Panc1 (cell line): Measurements from ENCODE around the gene NTRK3.
"Not testable (repeated sequence)": the region's sequence is repeated elsewhere in the genome, so short reads cannot be mapped to it uniquely, and the experiment has no call there.

Experiments
- CTCF ChIP-seq: fragments of 450-650 bp; IDR thresholded peaks from 2 replicates; pipeline ENCODE4 v1.5.1; 2017; ENCODE audit warnings: mild to moderate bottlenecking
- POLR2AphosphoS5 ChIP-seq: IDR thresholded peaks from 2 replicates; pipeline ENCODE4 v1.6.1; 2012; ENCODE audit warnings: mild to moderate bottlenecking, low read depth, low read length, moderate library complexity
- REST ChIP-seq, 2 experiments: IDR thresholded peaks; 2 replicates each; pipeline ENCODE4 v1.6.1; 2011 to 2012; ENCODE audit warnings: low read depth in 2 of 2, control low read depth in 1 of 2, low read length in 1 of 2, mild to moderate bottlenecking in 1 of 2, moderate library complexity in 1 of 2; ENCODE audit not compliant: insufficient read depth in 1 of 2

- TF ChIP-seq CTCF; POLR2AphosphoS5; REST (IDR thresholded peaks at IDR 0.05; ENCODE audit: insufficient read depth in 1 of 2, low read depth in 2 of 2, low read length in 1 of 2): not testable (repeated sequence)
Measured at GRCh38 chr15:88033421-88033820, 223.1 kb downstream of the NTRK3 start.
